ENCODE results near the gene FGF12. TPM values are rescaled to one million over a fixed set of nuclear protein-coding genes. Genes with fewer than 3 reads are reported as not detected.

Gene FGF12
- total RNA-seq, 1 donor from 2014 or later = 1.6 TPM

DNA sequence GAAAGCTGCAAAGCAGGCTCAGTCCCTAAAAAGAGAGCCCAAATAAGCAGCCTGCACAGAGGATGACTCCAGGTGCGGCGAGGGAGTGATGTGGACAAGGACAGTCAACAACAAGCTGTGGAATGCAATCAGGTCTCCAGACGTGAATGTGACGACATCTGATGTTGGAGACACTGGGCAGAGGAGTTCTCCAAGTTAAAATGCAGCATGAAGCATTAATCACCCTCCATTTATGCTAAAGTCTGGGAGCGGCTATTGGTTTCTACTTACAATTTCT lies 316.7 kb downstream of the FGF12 start:
- TF ChIP-seq, protein P1, sequence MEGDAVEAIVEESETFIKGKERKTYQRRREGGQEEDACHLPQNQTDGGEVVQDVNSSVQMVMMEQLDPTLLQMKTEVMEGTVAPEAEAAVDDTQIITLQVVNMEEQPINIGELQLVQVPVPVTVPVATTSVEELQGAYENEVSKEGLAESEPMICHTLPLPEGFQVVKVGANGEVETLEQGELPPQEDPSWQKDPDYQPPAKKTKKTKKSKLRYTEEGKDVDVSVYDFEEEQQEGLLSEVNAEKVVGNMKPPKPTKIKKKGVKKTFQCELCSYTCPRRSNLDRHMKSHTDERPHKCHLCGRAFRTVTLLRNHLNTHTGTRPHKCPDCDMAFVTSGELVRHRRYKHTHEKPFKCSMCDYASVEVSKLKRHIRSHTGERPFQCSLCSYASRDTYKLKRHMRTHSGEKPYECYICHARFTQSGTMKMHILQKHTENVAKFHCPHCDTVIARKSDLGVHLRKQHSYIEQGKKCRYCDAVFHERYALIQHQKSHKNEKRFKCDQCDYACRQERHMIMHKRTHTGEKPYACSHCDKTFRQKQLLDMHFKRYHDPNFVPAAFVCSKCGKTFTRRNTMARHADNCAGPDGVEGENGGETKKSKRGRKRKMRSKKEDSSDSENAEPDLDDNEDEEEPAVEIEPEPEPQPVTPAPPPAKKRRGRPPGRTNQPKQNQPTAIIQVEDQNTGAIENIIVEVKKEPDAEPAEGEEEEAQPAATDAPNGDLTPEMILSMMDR (conservative IDR thresholded peaks at IDR 0.05; ENCODE audit: low read depth, low read length) = no peak
- no peak for DNase-seq (ENCODE audit: low read depth)
- no peak overlapping the region for H3K4me3 ChIP-seq (ENCODE audit: low read depth, low read length)

DNA sequence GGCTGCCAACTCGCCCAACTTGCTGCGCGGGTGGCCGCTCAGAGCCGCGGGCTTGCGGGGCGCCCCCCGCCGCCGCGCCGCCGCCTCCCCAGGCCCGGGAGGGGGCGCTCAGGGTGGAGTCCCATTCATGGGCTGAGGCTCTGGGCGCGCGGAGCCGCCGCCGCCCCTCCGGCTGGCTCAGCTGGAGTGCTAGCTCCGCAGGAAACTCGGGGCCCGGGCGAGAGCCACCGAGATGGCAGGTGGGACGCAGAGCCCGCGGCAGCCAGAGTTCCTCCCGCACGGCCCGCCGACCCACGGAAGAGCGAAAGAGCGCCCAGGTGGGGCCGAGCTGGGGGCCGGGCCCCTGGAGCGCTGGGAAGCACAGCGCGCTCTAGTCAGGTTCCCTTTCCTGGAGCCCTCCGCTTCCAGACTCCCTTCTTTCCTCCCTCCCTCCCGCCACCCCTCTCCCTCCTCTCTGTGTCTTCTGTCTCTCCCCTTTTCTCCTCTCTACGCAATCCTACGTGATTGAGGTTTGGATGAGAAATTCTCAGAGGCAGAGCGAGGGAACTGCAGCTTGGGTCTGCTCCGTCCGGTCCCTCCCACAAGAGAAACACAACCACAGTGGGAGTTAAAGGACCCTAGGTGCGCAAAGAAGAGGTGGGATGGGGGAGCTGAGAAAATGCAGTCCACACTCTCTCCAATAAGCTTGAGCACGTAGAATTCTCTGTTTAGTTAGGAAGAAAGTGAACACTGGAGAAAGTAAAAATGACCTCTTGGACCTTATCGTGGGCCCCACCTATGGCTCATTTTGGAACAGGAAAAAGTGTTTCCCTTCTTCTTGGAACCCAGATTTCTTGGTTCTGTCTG lies 317.3 kb downstream of the FGF12 start:
- TF ChIP-seq, protein P1 (conservative IDR thresholded peaks at IDR 0.05; ENCODE audit: low read depth, low read length) = peak; percentile 24
- no peak for DNase-seq (ENCODE audit: low read depth)
- peak overlapping the region; percentile 67 for H3K4me3 ChIP-seq (ENCODE audit: low read depth, low read length)

DNA sequence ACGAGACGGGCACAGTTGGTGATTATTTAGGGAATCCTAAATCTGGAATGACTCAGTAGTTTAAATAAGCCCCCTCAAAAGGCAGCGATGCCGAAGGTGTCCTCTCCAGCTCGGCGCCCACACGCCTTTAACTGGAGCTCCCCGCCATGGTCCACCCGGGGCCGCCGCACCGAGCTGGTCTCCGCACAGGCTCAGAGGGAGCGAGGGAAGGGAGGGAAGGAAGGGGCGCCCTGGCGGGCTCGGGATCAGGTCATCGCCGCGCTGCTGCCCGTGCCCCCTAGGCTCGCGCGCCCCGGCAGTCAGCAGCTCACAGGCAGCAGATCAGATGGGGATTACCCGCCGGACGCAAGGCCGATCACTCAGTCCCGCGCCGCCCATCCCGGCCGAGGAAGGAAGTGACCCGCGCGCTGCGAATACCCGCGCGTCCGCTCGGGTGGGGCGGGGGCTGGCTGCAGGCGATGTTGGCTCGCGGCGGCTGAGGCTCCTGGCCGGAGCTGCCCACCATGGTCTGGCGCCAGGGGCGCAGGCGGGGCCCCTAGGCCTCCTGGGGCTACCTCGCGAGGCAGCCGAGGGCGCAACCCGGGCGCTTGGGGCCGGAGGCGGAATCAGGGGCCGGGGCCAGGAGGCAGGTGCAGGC lies 318.0 kb downstream of the FGF12 start:
- TF ChIP-seq, protein P1 (conservative IDR thresholded peaks at IDR 0.05; ENCODE audit: low read depth, low read length) = no peak
- DNase-seq (ENCODE audit: low read depth) = no peak
- peak overlapping the region; percentile 67 for H3K4me3 ChIP-seq (ENCODE audit: low read depth, low read length)

DNA sequence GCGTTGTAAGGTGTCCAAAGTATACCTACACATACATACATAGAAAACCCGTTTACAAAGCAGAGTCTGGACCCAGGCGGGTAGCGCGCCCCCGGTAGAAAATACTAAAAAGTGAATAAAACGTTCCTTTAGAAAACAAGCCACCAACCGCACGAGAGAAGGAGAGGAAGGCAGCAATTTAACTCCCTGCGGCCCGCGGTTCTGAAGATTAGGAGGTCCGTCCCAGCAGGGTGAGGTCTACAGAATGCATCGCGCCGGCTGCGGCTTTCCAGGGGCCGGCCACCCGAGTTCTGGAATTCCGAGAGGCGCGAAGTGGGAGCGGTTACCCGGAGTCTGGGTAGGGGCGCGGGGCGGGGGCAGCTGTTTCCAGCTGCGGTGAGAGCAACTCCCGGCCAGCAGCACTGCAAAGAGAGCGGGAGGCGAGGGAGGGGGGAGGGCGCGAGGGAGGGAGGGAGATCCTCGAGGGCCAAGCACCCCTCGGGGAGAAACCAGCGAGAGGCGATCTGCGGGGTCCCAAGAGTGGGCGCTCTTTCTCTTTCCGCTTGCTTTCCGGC lies 318.6 kb downstream of the FGF12 start:
- H3K4me3 ChIP-seq (ENCODE audit: low read depth, low read length) = peak overlapping the region; percentile 67
- no peak for DNase-seq (ENCODE audit: low read depth)
- TF ChIP-seq, protein P1 (conservative IDR thresholded peaks at IDR 0.05; ENCODE audit: low read depth, low read length) = no peak

DNA sequence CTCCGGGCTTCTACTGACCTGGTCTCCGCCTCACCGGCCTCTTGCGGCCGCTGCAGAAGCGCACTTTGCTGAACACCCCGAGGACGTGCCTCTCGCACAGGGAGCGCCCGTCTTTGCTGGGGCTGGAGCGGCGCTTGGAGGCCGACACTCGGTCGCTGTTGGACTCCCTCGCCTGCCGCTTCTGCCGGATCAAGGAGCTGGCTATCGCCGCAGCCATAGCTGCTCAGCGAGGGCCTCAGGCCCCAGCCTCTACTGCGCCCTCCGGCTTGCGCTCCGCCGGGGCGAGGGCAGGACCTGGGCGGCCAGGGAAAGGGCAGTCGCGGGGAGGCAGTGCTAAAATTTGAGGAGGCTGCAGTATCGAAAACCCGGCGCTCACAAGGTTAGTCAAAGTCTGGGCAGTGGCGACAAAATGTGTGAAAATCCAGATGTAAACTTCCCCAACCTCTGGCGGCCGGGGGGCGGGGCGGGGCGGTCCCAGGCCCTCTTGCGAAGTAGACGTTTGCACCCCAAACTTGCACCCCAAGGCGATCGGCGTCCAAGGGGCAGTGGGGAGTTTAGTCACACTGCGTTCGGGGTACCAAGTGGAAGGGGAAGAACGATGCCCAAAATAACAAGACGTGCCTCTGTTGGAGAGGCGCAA lies 319.2 kb downstream of the FGF12 start:
- peak overlapping the region; percentile 67 for H3K4me3 ChIP-seq (ENCODE audit: low read depth, low read length)
- TF ChIP-seq, protein P1 (conservative IDR thresholded peaks at IDR 0.05; ENCODE audit: low read depth, low read length) = no peak

DNA sequence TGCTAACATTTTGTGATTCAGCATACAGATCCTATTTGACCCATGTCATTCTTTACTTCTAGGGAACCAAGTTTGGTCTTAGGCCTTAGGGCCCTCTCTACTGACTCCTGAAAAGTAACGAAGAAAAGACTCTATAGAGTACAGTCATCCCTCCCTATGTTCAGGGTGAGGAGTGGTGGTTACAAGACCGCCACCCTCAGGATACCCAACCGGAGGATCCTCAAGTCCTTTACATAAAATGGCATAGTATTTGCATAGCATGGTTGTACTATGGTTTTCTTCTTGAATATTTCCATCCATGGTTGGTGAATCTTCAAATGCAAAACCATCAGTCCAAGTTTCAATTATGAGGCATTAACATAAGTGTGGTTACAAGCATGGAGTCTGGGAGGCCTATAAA lies 327.6 kb downstream of the FGF12 start:
- DNase-seq (ENCODE audit: low read depth) = no peak
- H3K4me3 ChIP-seq (ENCODE audit: low read depth, low read length) = no peak overlapping the region
- TF ChIP-seq, protein P1 (conservative IDR thresholded peaks at IDR 0.05; ENCODE audit: low read depth, low read length) = no peak

More for the DNA sequence above, 319.2 kb downstream of the FGF12 start:
- no peak for DNase-seq (ENCODE audit: low read depth)
